Astrocyte of the spinal cord (primary cell): ENCODE results near the gene OR4E1.
A peak's percentile ranks its signal among the peaks of the same experiment; 100 is the strongest.

Experiments used
- DNase-seq: peaks from one replicate; pipeline ENCODE4 v3.0.0; 2011; ENCODE audit warnings: low read depth, low spot score
- H3K4me3 ChIP-seq: 2 replicates; pipeline ENCODE4 v1.5.1; 2011; ENCODE audit warnings: low read depth, mild to moderate bottlenecking, low read length, moderate library complexity
- CTCF ChIP-seq: IDR thresholded peaks from 2 replicates; pipeline ENCODE4 v1.5.1; 2012; ENCODE audit warnings: low read depth, mild to moderate bottlenecking, low read length, inconsistent platforms
- in situ Hi-C: cut with HindIII; loops from 2 replicates; pipeline ENCODE4 v1.10.0; 2017; ENCODE audit warnings: low sequenced_read_pairs

The OR4E1 gene

GRCh38 chr14:21686468-21686867 lies 12.8 kb upstream of the OR4E1 start:
- no peak for DNase-seq
- in situ Hi-C loops, result no loop called here
- H3K4me3 ChIP-seq, result no peak overlapping the region
- TF ChIP-seq CTCF, result no peak

- TF ChIP-seq CTCF, result no peak
- DNase-seq, result peak; percentile 67
- H3K4me3 ChIP-seq, result no peak overlapping the region
- in situ Hi-C loops, result no loop called here
Measured at GRCh38 chr14:21680072-21680471, 6.5 kb upstream of the OR4E1 start.

GRCh38 chr14:21675566-21675965 lies 1.9 kb upstream of the OR4E1 start:
- TF ChIP-seq CTCF, result no peak
- no peak overlapping the region for H3K4me3 ChIP-seq
- no peak for DNase-seq
- in situ Hi-C loops, result no loop called here

GRCh38 chr14:21672116-21672515 lies 1.5 kb downstream of the OR4E1 start:
- no peak overlapping the region for H3K4me3 ChIP-seq
- in situ Hi-C loops, result no loop called here
- TF ChIP-seq CTCF, result no peak
- DNase-seq, result no peak

- TF ChIP-seq CTCF, result no peak
- DNase-seq, result no peak
- no peak overlapping the region for H3K4me3 ChIP-seq
- in situ Hi-C loops, result no loop called here
Measured at GRCh38 chr14:21671371-21671770, 2.2 kb downstream of the OR4E1 start.

- H3K4me3 ChIP-seq, result no peak overlapping the region
- no peak for TF ChIP-seq CTCF
- in situ Hi-C loops, result no loop called here
- no peak for DNase-seq
Measured at GRCh38 chr14:21669284-21669683, 4.3 kb downstream of the OR4E1 start.

GRCh38 chr14:21668377-21668776 lies 5.2 kb downstream of the OR4E1 start:
- H3K4me3 ChIP-seq, result no peak overlapping the region
- in situ Hi-C loops, result no loop called here
- DNase-seq, result peak; percentile 85
- TF ChIP-seq CTCF, result no peak
